Suppressor macrophage (primary cell): ENCODE data around the gene CDC37.

ENCODE experiments used
- DNase-seq, 4 experiments: peaks; one replicate each; pipeline ENCODE4 v3.0.0-alpha.2; 2020 to 2022

CDC37 gene

GRCh38 chr19:10352764-10353671 is 50.3 kb downstream of the CDC37 start:
- DNase-seq, result no peak

- peak; percentile 83 to 95 (median 88) for DNase-seq
Measured at GRCh38 chr19:10346509-10346908, 56.8 kb downstream of the CDC37 start.

- no peak for DNase-seq
Measured at GRCh38 chr19:10344780-10345179, 58.6 kb downstream of the CDC37 start.

GRCh38 chr19:10343495-10343894 is 59.8 kb downstream of the CDC37 start:
- no peak for DNase-seq
